T47D (cell line): ENCODE data around the gene ELK3.

Experiments
- DNase-seq, 2 experiments: peaks; one replicate each; pipeline versions ENCODE4 v3.0.0 to v3.0.0-alpha.2; 2011 to 2012; ENCODE audit warnings: low read depth in 1 of 2, low spot score in 1 of 2
- JUND ChIP-seq: IDR thresholded peaks from 2 replicates; pipeline ENCODE4 v1.6.1; 2012; ENCODE audit warnings: low read depth
- in situ Hi-C: cut with HindIII; loops from 2 replicates; pipeline ENCODE4 v1.10.0; 2016; ENCODE audit warnings: low sequenced_read_pairs, low pct_unique_long_range_greater_than_20kb

ELK3 gene

GRCh38 chr12:96265400-96265799 lies 71.2 kb downstream of the ELK3 start:
- TF ChIP-seq JUND, result no peak
- in situ Hi-C loops, result no loop called here
- DNase-seq, result no peak

GRCh38 chr12:96265836-96266235 lies 71.7 kb downstream of the ELK3 start:
- no peak for DNase-seq
- in situ Hi-C loops, result no loop called here
- no peak for TF ChIP-seq JUND

- DNase-seq, result no peak
- in situ Hi-C loops, result no loop called here
Measured at GRCh38 chr12:96266238-96266637, 72.1 kb downstream of the ELK3 start.

GRCh38 chr12:96271469-96272199 lies 77.5 kb downstream of the ELK3 start:
- in situ Hi-C loops, result no loop called here
- no peak for TF ChIP-seq JUND

More at GRCh38 chr12:96266238-96266637, 72.1 kb downstream of the ELK3 start:
- TF ChIP-seq JUND, result no peak

GRCh38 chr12:96274331-96274730 lies 80.2 kb downstream of the ELK3 start:
- in situ Hi-C loops, result no loop called here
- no peak for TF ChIP-seq JUND
- DNase-seq, result no peak

More at GRCh38 chr12:96271469-96272199, 77.5 kb downstream of the ELK3 start:
- no peak for DNase-seq

GRCh38 chr12:96285158-96285557 lies 91.0 kb downstream of the ELK3 start:
- in situ Hi-C loops, result no loop called here
- DNase-seq, result no peak
- no peak for TF ChIP-seq JUND

GRCh38 chr12:96289067-96289466 lies 94.9 kb downstream of the ELK3 start:
- in situ Hi-C loops, result no loop called here
- TF ChIP-seq JUND, result no peak
- no peak for DNase-seq

GRCh38 chr12:96293093-96293492 lies 98.9 kb downstream of the ELK3 start:
- no peak for DNase-seq
- TF ChIP-seq JUND, result no peak
- in situ Hi-C loops, result no loop called here

- DNase-seq, result no peak
- no peak for TF ChIP-seq JUND
- in situ Hi-C loops, result no loop called here
Measured at GRCh38 chr12:96294831-96295230, 100.7 kb downstream of the ELK3 start.

GRCh38 chr12:96295532-96296160 lies 101.5 kb downstream of the ELK3 start:
- no peak for DNase-seq
- no peak for TF ChIP-seq JUND
- in situ Hi-C loops, result no loop called here

GRCh38 chr12:96297504-96297903 lies 103.3 kb downstream of the ELK3 start:
- in situ Hi-C loops, result no loop called here
- DNase-seq, result no peak
- TF ChIP-seq JUND, result no peak

- TF ChIP-seq JUND, result no peak
- in situ Hi-C loops, result no loop called here
- DNase-seq, result no peak
Measured at GRCh38 chr12:96300064-96300463, 105.9 kb downstream of the ELK3 start.

- no peak for TF ChIP-seq JUND
- in situ Hi-C loops, result no loop called here
- DNase-seq, result no peak
Measured at GRCh38 chr12:96301732-96302131, 107.6 kb downstream of the ELK3 start.
